Loucy (cell line): ENCODE measurements around the gene CRB3.

Experiments
- H2AFZ ChIP-seq: fragments of 200-600 bp; sonication (generic); 2 replicates; pipeline ENCODE4 v1.6.0; 2016; ENCODE audit warnings: antibody characterized with exemption, mild to moderate bottlenecking, low read length, moderate library complexity
- H3F3A ChIP-seq: fragments of 200-600 bp; 2 replicates; pipeline ENCODE4 v1.6.0; 2016; ENCODE audit warnings: antibody characterized with exemption, low read depth, mild to moderate bottlenecking
- H3K27me3 ChIP-seq: fragments of 200-600 bp; sonication (generic); 2 replicates; pipeline ENCODE4 v1.6.1; 2014; ENCODE audit warnings: low read length, mild to moderate bottlenecking; ENCODE audit not compliant: insufficient read depth, poor library complexity, severe bottlenecking
- H3K36me3 ChIP-seq: fragments of 200-600 bp; sonication (generic); 2 replicates; pipeline ENCODE4 v1.6.1; 2016; ENCODE audit warnings: low read length; ENCODE audit not compliant: insufficient read depth
- H3K4me1 ChIP-seq: fragments of 200-600 bp; sonication (generic); 2 replicates; pipeline ENCODE4 v1.5.1; 2014; ENCODE audit warnings: low read length, mild to moderate bottlenecking; ENCODE audit not compliant: insufficient read depth, poor library complexity, severe bottlenecking
- H3K4me2 ChIP-seq: fragments of 200-600 bp; sonication (generic); 2 replicates; pipeline ENCODE4 v1.6.0; 2014; ENCODE audit warnings: antibody characterized with exemption, low read length, low read depth, mild to moderate bottlenecking; ENCODE audit not compliant: poor library complexity, severe bottlenecking
- H3K4me3 ChIP-seq: fragments of 200-600 bp; sonication (generic); 2 replicates; pipeline ENCODE4 v1.5.1; 2014; ENCODE audit warnings: low read length, mild to moderate bottlenecking, mixed read lengths; ENCODE audit not compliant: poor library complexity, severe bottlenecking
- H3K79me2 ChIP-seq: fragments of 200-600 bp; sonication (generic); 2 replicates; pipeline ENCODE4 v1.6.1; 2014; ENCODE audit warnings: low read length; ENCODE audit not compliant: insufficient read depth
- H3K9ac ChIP-seq: fragments of 200-600 bp; sonication (generic); 2 replicates; pipeline ENCODE4 v1.6.0; 2014; ENCODE audit warnings: mild to moderate bottlenecking, low read depth, low read length, moderate library complexity; ENCODE audit not compliant: poor library complexity, severe bottlenecking
- H3K9me2 ChIP-seq: fragments of 200-600 bp; sonication (generic); replicated peaks from 2 replicates; pipeline ENCODE4 v1.6.1; 2016; ENCODE audit warnings: low read depth, low read length, mixed read lengths
- H3K9me3 ChIP-seq: fragments of 200-600 bp; sonication (generic); 2 replicates; pipeline ENCODE4 v1.6.1; 2014; ENCODE audit warnings: mild to moderate bottlenecking, antibody characterized with exemption, low read length, low read depth; ENCODE audit not compliant: insufficient read depth
- H4K20me1 ChIP-seq: fragments of 200-600 bp; sonication (generic); 2 replicates; pipeline ENCODE4 v1.6.0; 2014; ENCODE audit warnings: antibody characterized with exemption, low read length, mild to moderate bottlenecking; ENCODE audit not compliant: insufficient read depth, poor library complexity, severe bottlenecking
- EZH2phosphoT487 ChIP-seq: fragments of 200-600 bp; IDR thresholded peaks from 2 replicates; pipeline ENCODE4 v1.6.1; 2018; ENCODE audit warnings: antibody characterized with exemption, mild to moderate bottlenecking, moderate library complexity, borderline replicate concordance
- TF ChIP-seq, protein P1 (sequence below): fragments of 200-600 bp; sonication (generic); conservative IDR thresholded peaks from 2 replicates; pipeline ENCODE4 v1.5.1; 2014; ENCODE audit warnings: mild to moderate bottlenecking, antibody characterized with exemption, low read length

CRB3 gene

DNA sequence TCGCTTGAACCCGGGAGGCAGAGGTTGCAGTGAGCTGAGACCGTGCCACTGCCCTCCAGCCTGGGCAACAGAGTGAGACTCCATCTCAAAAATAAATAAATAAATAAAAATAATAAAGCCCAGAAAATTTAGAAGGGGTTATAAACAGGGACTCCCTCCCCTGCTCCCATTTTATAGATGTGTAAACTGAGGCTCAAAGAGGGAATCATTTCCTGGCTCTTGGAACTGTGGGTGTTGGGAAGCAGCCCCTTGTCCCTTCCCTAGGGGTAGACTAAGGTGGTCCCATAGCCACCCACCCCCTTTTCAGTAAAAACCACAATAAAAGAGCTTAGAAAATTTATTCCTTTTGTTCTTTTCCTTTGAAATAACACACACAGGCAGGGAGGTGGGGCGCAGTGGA lies 24.3 kb upstream of the CRB3 start:
- Histone ChIP-seq H3K4me3 (no peak overlapping the region), H3K36me3 (no peaks in the 10 kb centered on the region), H3K9me3 (no peaks in the 10 kb centered on the region), H2AFZ (no peak overlapping the region), H3K9me2 (no peaks in the 10 kb centered on the region), H3K4me1 (no peaks in the 10 kb centered on the region), H3K79me2 (no peaks in the 10 kb centered on the region), H3K27me3 (no peaks in the 10 kb centered on the region), H3K4me2 (no peak overlapping the region), H3K9ac (no peak overlapping the region), H3F3A (no peaks in the 10 kb centered on the region), H4K20me1 (no peaks in the 10 kb centered on the region)
- no peak for TF ChIP-seq EZH2phosphoT487
- TF ChIP-seq, protein P1, sequence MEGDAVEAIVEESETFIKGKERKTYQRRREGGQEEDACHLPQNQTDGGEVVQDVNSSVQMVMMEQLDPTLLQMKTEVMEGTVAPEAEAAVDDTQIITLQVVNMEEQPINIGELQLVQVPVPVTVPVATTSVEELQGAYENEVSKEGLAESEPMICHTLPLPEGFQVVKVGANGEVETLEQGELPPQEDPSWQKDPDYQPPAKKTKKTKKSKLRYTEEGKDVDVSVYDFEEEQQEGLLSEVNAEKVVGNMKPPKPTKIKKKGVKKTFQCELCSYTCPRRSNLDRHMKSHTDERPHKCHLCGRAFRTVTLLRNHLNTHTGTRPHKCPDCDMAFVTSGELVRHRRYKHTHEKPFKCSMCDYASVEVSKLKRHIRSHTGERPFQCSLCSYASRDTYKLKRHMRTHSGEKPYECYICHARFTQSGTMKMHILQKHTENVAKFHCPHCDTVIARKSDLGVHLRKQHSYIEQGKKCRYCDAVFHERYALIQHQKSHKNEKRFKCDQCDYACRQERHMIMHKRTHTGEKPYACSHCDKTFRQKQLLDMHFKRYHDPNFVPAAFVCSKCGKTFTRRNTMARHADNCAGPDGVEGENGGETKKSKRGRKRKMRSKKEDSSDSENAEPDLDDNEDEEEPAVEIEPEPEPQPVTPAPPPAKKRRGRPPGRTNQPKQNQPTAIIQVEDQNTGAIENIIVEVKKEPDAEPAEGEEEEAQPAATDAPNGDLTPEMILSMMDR, result no peak

DNA sequence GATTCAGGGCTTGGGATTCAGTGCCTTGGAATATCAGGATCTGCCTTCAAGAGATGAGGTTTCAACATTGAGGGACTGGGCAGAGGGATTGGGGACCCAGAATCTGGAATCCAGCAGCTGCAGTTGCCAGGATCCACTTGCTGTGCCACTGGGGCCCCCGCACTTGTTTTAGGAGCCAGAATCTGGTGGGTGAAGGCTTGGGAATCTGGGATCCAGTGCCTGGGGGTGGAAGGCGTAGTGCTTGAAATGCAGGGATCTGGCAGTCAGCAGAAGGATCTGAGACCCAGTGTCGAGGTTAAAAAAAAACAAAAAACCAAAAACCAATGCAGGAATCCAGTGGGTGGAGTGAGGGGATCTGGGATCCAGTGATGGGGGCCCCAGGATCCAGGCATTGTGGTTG lies 23.2 kb upstream of the CRB3 start:
- TF ChIP-seq, protein P1, result no peak
- TF ChIP-seq EZH2phosphoT487, result no peak
- no peak overlapping the region for H3K4me2 ChIP-seq
- no peak overlapping the region for H2AFZ ChIP-seq
- no peak overlapping the region for H3K4me3 ChIP-seq
- H3K27me3 ChIP-seq, result no peaks in the 10 kb centered on the region
- no peaks in the 10 kb centered on the region for H3K9me2 ChIP-seq
- no peaks in the 10 kb centered on the region for H3F3A ChIP-seq
- H3K36me3 ChIP-seq, result no peaks in the 10 kb centered on the region
- H3K9ac ChIP-seq, result no peak overlapping the region
- H3K4me1 ChIP-seq, result no peaks in the 10 kb centered on the region
- no peaks in the 10 kb centered on the region for H4K20me1 ChIP-seq
- no peaks in the 10 kb centered on the region for H3K9me3 ChIP-seq
- H3K79me2 ChIP-seq, result no peaks in the 10 kb centered on the region

DNA sequence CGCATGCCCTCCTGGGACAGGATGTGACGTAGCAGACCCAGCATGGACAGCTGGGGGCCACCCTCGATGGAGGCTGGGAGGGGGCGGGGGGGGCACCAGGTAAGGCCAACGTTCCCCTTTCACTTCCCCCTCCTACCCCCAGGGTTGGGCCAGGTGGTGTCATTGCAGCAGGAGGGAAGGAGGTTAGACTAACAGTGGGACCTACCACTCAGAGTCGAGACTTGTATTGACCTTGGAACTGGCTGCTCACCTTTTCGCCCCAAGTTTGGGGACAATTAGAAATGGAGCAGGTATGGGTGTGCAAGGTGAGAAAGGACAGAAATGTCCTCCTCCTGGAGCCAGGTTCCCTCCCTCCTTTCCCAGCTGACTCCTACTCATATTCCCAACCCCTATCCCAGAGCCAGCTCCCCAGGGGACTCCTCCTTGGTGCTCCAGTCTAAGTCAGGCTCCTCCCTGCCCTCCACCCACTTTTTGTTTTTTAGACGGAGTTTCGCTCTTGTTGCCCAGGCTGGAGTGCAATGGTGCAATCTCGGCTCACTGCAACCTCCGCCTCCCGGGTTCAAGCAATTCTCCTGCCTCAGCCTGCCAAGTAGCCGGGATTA lies 21.9 kb upstream of the CRB3 start:
- no peaks in the 10 kb centered on the region for H3K36me3 ChIP-seq
- H3K79me2 ChIP-seq, result no peaks in the 10 kb centered on the region
- no peaks in the 10 kb centered on the region for H4K20me1 ChIP-seq
- no peaks in the 10 kb centered on the region for H3K4me1 ChIP-seq
- TF ChIP-seq, protein P1, result no peak
- TF ChIP-seq EZH2phosphoT487, result no peak
- no peak overlapping the region for H3K4me3 ChIP-seq
- H3K9me3 ChIP-seq, result no peaks in the 10 kb centered on the region
- H3K9me2 ChIP-seq, result no peaks in the 10 kb centered on the region
- H3K9ac ChIP-seq, result no peak overlapping the region
- no peaks in the 10 kb centered on the region for H3K27me3 ChIP-seq
- H3F3A ChIP-seq, result no peaks in the 10 kb centered on the region
- H3K4me2 ChIP-seq, result no peak overlapping the region
- H2AFZ ChIP-seq, result no peak overlapping the region
